GM15510 (cell line): ENCODE measurements around the gene NCS1.

ENCODE experiments used
- POLR2A ChIP-seq: IDR thresholded peaks from 3 replicates; pipeline ENCODE4 v1.6.1; 2011; ENCODE audit warnings: borderline replicate concordance; ENCODE audit not compliant: insufficient read length; ENCODE audit errors: extremely low read depth

NCS1 gene

DNA sequence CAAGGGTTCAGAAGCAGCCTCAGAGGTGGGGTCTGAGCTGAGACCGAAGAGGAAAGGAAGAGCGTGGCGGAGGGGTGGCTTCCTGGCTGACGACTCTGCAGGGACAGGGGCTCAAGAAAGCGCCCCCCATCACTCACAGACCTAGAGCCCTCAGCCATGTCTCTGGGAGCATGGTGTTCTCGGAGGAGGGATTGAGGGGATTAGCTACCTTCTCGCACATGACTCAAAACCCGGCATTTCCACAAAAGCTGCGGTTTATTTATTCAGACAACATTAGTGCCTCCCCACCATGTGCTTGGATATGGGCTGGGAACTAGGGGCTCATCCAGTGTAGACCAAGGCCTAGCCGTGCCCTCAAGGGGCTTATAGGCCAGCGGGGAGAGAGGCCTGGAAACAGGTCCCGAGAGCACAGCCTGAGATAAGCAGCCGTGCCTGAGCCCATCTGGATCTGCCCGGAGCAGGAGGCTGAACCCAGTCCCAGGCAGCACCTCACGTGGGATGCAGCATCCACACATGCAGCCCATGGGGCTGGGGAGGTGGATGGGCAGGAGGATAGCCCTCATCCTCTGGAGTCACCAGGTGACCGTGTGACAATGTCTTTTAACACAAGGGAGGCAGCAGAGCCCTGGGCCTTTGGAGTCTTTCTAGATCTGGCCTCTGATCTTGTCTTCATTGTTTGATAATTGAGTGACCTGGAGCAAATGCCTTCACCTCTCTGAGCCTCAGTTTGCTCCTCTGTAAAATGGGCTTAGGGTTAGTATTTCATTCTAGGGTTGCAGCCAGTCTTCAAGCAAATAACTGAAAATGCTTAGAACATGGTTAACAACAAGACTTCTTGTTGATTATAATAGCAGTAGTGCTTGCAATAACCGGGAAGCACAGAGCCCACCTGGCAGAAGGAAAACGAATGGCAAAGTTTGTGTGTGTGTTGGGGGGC is 92.5 kb downstream of the NCS1 start:
- no peak for TF ChIP-seq POLR2A

DNA sequence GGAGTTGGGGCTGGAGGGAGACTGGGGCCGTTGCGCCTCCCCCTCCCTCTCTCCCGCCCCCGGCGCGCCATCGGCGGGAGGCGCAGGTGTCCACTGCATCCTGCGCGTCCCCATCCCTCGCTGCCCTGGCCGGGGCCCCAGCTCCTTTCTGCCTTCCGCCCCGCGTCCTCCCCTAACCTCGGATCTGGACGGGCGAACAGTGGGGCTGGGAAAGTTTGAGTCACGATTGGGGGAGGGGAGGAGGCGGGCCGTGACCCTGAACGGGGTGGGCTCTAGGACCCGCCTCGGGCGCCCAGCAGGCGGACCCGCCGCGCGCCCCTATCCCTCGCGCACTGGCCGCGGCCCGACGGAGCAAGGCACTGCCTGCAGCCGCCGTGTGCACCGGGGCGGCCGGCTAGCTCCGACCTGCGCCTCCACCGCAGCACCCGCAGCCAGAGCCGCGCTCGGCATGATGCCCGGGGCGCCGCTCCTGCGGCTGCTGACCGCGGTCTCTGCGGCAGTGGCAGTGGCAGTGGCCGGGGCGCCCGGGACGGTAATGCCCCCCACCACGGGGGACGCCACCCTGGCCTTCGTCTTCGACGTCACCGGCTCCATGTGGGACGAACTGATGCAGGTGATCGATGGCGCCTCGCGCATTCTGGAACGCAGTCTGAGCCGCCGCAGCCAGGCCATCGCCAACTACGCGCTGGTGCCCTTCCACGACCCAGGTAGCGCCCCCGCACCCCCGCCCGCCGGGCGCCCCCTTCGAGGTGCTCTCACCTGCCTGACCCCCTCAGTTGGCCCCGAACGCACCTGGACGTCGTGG is 93.4 kb downstream of the NCS1 start, which contains the start of gene HMCN2:
Gene HMCN2 (plus strand): TSS at position 330 of the 805 bp plus-strand sequence. CDS start 119 bp downstream, at position 449.
- TF ChIP-seq POLR2A, result no peak

DNA sequence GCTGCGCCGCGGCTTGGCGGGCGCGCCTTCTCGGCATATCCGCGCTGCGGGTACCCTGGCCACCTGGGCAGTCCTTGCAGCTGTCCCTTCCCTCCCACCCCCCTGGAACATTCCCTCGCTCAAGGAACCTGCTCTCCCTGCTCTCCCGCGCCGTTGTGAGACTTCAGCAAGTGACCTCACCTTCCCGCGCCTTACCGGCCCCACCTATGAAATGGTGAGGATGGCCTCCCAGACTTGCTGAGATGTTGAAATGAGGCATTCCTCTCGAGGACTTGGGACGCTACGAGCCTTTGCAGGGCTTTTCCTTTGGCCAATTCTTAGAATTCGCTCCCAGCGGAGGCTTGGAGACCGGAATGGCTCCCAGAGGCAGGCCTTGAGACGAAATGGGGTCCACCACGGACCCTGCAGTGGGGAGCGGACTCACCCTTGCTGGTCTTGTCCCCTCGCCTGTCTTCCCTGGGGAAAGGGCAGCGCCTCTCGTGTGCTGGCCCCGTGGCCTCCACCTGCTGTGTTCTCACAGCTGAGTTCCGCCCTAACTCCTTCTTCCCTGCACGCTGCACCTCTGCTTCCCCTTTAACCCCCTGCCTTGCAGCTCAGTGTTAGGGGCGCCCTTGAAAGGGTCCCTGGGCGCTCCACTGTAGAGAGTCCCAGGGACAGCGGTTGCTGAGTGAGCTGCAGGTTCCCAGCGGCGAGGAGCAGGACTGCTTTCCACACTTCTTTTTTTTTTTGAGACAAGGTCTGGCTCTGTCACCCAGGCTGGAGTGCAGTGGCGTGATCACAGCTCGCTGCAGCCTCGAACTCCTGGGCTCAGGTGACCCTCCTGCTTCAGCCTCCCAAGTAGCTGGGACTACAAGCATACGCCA is 94.3 kb downstream of the NCS1 start:
- TF ChIP-seq POLR2A, result no peak

- TF ChIP-seq POLR2A, result no peak
Measured at GRCh38 chr9:130267930-130268329, 95.7 kb downstream of the NCS1 start.

- no peak for TF ChIP-seq POLR2A
Measured at GRCh38 chr9:130268521-130269211, 96.5 kb downstream of the NCS1 start.

- no peak for TF ChIP-seq POLR2A
Measured at GRCh38 chr9:130271473-130271872, 99.3 kb downstream of the NCS1 start.

DNA sequence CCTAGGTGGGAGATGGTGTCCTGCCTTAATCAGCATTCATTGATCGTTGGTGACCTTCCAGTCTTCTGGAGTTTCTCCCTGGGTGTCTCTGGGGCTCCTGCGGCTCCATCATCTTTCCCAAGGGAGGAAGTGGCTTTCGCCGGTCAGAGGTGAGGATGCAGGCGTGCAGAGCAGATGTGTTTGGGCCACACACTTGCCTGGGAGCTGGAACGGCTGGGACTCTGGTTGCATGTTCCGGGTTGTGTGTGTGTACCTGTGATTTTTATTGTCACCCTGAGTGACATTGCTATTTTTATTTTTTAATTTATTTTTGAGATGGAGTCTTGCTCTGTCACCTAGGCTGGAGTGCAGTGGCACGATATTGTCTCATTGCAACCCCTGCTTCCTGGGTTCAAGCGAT is 103.0 kb downstream of the NCS1 start:
- no peak for TF ChIP-seq POLR2A

DNA sequence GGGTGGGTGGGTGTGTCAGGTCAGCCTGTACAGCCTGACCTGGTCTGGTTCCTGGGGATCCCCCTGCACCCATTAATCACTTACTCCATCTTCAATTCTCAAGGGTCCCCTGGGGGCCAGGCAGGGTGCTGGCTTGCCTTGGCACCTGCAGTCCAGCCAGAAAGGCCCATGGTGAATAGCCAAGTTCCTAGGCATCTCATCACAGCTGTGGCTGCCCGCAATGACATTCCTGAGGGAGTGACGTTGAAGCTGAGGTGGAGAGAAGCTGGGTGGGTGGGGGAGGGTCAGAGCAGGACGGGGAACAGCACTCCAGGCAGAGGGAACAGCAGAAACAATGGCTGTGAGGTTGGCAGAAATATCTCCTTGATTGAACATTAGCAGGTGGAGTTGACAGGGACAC is 103.9 kb downstream of the NCS1 start:
- TF ChIP-seq POLR2A, result no peak

- TF ChIP-seq POLR2A, result no peak
Measured at GRCh38 chr9:130276955-130277354, 104.8 kb downstream of the NCS1 start.

DNA sequence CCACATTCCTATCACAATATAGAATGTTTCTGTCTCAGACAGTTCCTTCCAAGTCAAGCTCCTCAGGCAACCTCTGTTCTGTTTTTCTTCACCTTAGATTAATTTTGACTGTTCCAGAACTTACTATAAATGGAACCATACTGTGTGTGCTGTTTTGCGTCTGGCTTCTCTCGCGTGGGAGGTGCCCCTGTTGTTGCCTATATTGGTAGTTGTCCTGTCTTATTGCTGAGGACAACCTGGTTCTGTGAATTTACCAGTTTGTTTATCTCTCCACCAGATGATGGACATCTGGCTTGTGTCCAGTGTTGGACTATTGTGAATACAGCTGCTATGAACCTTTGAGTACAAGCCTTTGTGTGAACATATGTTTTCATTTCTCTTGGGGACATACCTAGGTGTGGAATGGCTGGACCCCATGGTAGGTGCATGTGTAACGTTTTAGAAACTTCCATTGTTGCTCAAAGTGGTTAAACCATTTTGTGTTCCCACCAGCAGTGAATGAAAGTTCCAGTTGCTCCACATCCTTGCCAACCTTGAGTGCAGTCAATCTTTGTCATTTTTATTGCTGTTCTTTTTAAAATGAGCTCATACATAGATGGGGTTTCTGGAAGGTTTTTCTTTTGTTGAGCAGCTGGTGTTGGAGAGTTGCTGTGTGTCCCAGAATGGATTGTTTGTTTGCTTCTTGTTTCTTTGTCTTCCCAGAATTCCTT is 111.5 kb downstream of the NCS1 start:
- TF ChIP-seq POLR2A, result no peak

- TF ChIP-seq POLR2A, result no peak
Measured at GRCh38 chr9:130284249-130284625, 112.0 kb downstream of the NCS1 start.

DNA sequence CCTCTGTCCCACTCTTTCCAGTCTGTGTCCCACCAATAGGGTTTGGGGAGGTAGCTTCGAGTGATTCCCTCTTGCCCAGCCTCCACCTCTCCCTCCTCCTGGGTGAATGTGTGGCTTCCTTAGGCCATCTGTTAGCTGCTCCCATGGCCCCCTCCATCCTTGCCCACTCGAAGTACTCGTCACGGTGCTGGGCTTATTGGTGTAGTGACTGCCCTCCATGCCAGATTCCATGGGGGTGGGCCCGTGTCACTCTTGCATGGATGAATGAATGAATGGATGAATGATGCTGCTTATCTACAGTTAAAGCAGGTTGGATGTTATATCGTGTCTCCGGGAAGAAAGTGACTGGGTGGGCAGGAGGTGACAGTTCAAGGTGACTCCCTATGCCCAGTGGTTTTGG is 112.5 kb downstream of the NCS1 start:
- TF ChIP-seq POLR2A, result no peak

GRCh38 chr9:130285271-130285670 is 113.1 kb downstream of the NCS1 start:
- no peak for TF ChIP-seq POLR2A

DNA sequence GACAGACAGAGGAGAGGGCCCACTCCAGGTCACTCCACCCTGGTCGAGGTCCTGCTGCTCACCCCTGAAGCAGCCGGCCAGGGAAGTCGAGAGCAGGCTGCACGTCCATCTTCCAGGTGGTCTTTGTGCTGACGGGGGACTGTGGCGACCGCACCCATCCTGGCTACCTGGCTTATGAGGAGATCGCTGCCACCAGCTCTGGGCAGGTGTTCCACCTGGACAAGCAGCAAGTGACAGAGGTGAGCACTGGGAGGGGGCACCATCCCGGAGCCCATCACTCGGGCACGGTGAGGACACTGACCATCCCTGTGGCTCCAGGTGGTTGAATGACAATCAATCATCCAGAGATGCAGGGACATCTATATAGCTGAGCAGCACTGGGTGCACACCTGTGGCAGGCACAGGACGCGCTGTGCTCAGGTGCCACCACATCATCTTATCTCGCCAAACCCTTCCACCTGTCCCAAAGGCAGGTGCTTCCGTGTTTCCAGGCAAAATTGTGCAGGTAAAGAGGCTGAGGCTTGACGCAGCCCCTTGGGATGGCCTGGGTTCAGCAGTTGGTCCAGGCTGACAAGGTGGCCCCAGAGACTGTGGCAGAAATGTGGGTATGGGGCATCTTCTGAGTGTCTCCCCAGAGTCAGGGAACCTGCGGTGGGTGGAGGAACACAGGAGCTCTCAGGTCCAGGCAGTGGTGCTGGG is 114.0 kb downstream of the NCS1 start:
- TF ChIP-seq POLR2A, result no peak
